22Rv1 (cell line): ENCODE data around the gene PTPRC.

Experiments used
- CTCF ChIP-seq: fragments of 450-650 bp; IDR thresholded peaks from 2 replicates; pipeline ENCODE4 v1.5.1; 2017; ENCODE audit warnings: mild to moderate bottlenecking
- ZFX ChIP-seq: fragments of 450-650 bp; IDR thresholded peaks from 2 replicates; pipeline ENCODE4 v1.6.1; 2017; ENCODE audit warnings: antibody characterized with exemption, borderline replicate concordance

- TF ChIP-seq ZFX (no peak), CTCF (no peak)
These were observed 74.2 kb downstream of the PTPRC start for GRCh38 chr1:198713081-198713480.
